HepG2 (cell line): ENCODE measurements around the gene PRKCD. TPM values are rescaled to one million over a fixed set of nuclear protein-coding genes. Genes with fewer than 3 reads are reported as not detected.
A peak's percentile ranks its signal among the peaks of the same experiment; 100 is the strongest.

ENCODE experiments used
- AGO1 ChIP-seq: fragments of 200-400 bp; formaldehyde crosslinking; IDR thresholded peaks from 2 replicates; pipeline ENCODE4 v1.6.1; 2017; ENCODE audit warnings: mild to moderate bottlenecking, low read depth, low read length, moderate library complexity; ENCODE audit not compliant: poor library complexity, severe bottlenecking
- CBX5 ChIP-seq: sonication (generic); formaldehyde crosslinking; IDR thresholded peaks from 2 replicates; pipeline ENCODE4 v1.4.0; 2020; ENCODE audit warnings: missing genetic modification reagents, borderline replicate concordance
- CSRNP2 ChIP-seq: sonication (generic); formaldehyde crosslinking; conservative IDR thresholded peaks from 2 replicates; pipeline ENCODE4 v1.8.0; 2022; ENCODE audit warnings: low read depth, missing genetic modification reagents
- KLF9 ChIP-seq: IDR thresholded peaks from 2 replicates; pipeline ENCODE4 v1.6.1; 2016; ENCODE audit warnings: low read depth
- PAWR ChIP-seq: sonication (generic); formaldehyde crosslinking; IDR thresholded peaks from 2 replicates; pipeline ENCODE4 v1.4.0; 2020; ENCODE audit warnings: missing genetic modification reagents, mild to moderate bottlenecking, borderline replicate concordance
- PITX1 ChIP-seq: sonication (generic); formaldehyde crosslinking; IDR thresholded peaks from 2 replicates; pipeline ENCODE4 v1.5.1; 2020; ENCODE audit warnings: mild to moderate bottlenecking, missing genetic modification reagents
- POLR2G ChIP-seq: fragments of 200-400 bp; formaldehyde crosslinking; IDR thresholded peaks from 2 replicates; pipeline ENCODE4 v1.6.1; 2018; ENCODE audit warnings: mild to moderate bottlenecking, low read depth, low read length, moderate library complexity
- RAD51 ChIP-seq: fragments of 450-650 bp; IDR thresholded peaks from 2 replicates; pipeline ENCODE4 v1.6.1; 2016; ENCODE audit warnings: borderline replicate concordance
- RFXAP ChIP-seq: sonication (generic); formaldehyde crosslinking; IDR thresholded peaks from 2 replicates; pipeline ENCODE4 v1.4.0; 2020; ENCODE audit warnings: missing genetic modification reagents, borderline replicate concordance
- SALL2 ChIP-seq: sonication (generic); formaldehyde crosslinking; IDR thresholded peaks from 2 replicates; pipeline ENCODE4 v1.8.1; 2023; ENCODE audit warnings: mild to moderate bottlenecking, missing genetic modification reagents, inconsistent platforms
- SATB2 ChIP-seq: sonication (generic); formaldehyde crosslinking; IDR thresholded peaks from 2 replicates; pipeline ENCODE4 v1.5.0; 2020; ENCODE audit warnings: missing genetic modification reagents
- TEAD2 ChIP-seq: sonication (generic); formaldehyde crosslinking; IDR thresholded peaks from 2 replicates; pipeline ENCODE4 v1.9.0; 2021; ENCODE audit warnings: missing genetic modification reagents
- THAP11 ChIP-seq: IDR thresholded peaks from 2 replicates; pipeline ENCODE4 v1.6.1; 2016; ENCODE audit warnings: missing biosample characterization, missing genetic modification reagents
- ZBTB4 ChIP-seq: sonication (generic); formaldehyde crosslinking; IDR thresholded peaks from 2 replicates; pipeline ENCODE4 v1.4.0; 2020; ENCODE audit warnings: missing genetic modification reagents, mild to moderate bottlenecking, borderline replicate concordance
- ZC3H13 ChIP-seq: sonication (generic); formaldehyde crosslinking; IDR thresholded peaks from 2 replicates; pipeline ENCODE4 v1.8.1; 2023; ENCODE audit warnings: mild to moderate bottlenecking, missing genetic modification reagents, moderate library complexity
- ZNF264 ChIP-seq: sonication (generic); formaldehyde crosslinking; IDR thresholded peaks from 2 replicates; pipeline ENCODE4 v1.4.0; 2020; ENCODE audit warnings: missing genetic modification reagents
- ZNF430 ChIP-seq: sonication (generic); formaldehyde crosslinking; IDR thresholded peaks from 2 replicates; pipeline ENCODE4 v1.9.0; 2021; ENCODE audit warnings: mild to moderate bottlenecking, missing genetic modification reagents
- ZNF441 ChIP-seq: sonication (generic); formaldehyde crosslinking; IDR thresholded peaks from 2 replicates; pipeline ENCODE4 v1.7.0; 2021; ENCODE audit warnings: missing genetic modification reagents, borderline replicate concordance
- ZNF549 ChIP-seq: sonication (generic); formaldehyde crosslinking; IDR thresholded peaks from 2 replicates; pipeline ENCODE4 v1.5.0; 2020; ENCODE audit warnings: missing genetic modification reagents
- ZNF83 ChIP-seq: sonication (generic); formaldehyde crosslinking; IDR thresholded peaks from 2 replicates; pipeline ENCODE4 v1.4.0; 2020; ENCODE audit warnings: missing genetic modification reagents, mild to moderate bottlenecking, borderline replicate concordance
- polyA plus RNA-seq, 8 experiments: library from polyadenylated mRNA; depleted of rRNA in 3 of 8; stranded (reverse) in 7 of 8; unstranded in 1 of 8; fragments of >200 nt; fragmentation: Illumina TruSeq in 4 of 8; extraction: Trizol in 4 of 8; gene quantifications; 2 replicates each; pipeline versions ENCODE4 v1.2.1 to v1.2.3, GENCODE V29; 2011 to 2016; ENCODE audit warnings: low read depth in 4 of 8, missing spikeins in 1 of 8, mixed read lengths in 1 of 8; ENCODE audit not compliant: insufficient read depth in 1 of 8
- total RNA-seq, 5 experiments: library from RNA; depleted of rRNA; stranded (reverse); fragments of >200 nt; fragmentation: Illumina TruSeq; extraction: Trizol; gene quantifications; 2 replicates each; pipeline ENCODE4 v1.2.3, GENCODE V29; 2016; ENCODE audit warnings: low read depth in 1 of 5
- TF ChIP-seq, protein P1 (sequence below): sonication (generic); formaldehyde crosslinking; IDR thresholded peaks from 2 replicates; pipeline ENCODE4 v1.8.0; 2022; ENCODE audit warnings: mild to moderate bottlenecking, missing genetic modification reagents, borderline replicate concordance
- TF ChIP-seq, protein P2 (sequence below): sonication (generic); formaldehyde crosslinking; IDR thresholded peaks from 2 replicates; pipeline ENCODE4 v1.4.0; 2020; ENCODE audit warnings: missing genetic modification reagents

PRKCD gene
- total and polyA plus RNA-seq, 2 of the 13 experiments (the other 11 are each of a cell fraction or from before 2014, with no cell fraction given) = 1.6 to 40.7 TPM

- TF ChIP-seq ZC3H13 (no peak), RFXAP (CRISPR knock-in tag) (0 out of 2 replicates have a peak, but pooled peaks have one; percentile 60), TEAD2 (no peak), PITX1 (peak; percentile 57; the same call in 1 of the 2 replicates), ZNF549 (CRISPR knock-in tag) (no peak), RAD51 (no peak), PAWR (CRISPR knock-in tag) (no peak), AGO1 (no peak), CSRNP2 (CRISPR knock-in tag) (no peak), ZNF264 (CRISPR knock-in tag) (0 out of 2 replicates have a peak, but pooled peaks have one; percentile 28), ZNF441 (CRISPR knock-in tag) (no peak), SATB2 (CRISPR knock-in tag) (no peak), ZBTB4 (0 out of 2 replicates have a peak, but pooled peaks have one; percentile 19), THAP11 (CRISPR knock-in tag) (peak; percentile 51), KLF9 (CRISPR knock-in tag) (no peak), SALL2 (peak; percentile 85), ZNF83 (CRISPR knock-in tag) (no peak), ZNF430 (CRISPR knock-in tag) (no peak), POLR2G (peak; percentile 58), CBX5 (CRISPR knock-in tag) (peak; percentile 42; the same call in 1 of the 2 replicates)
- TF ChIP-seq, protein P1, sequence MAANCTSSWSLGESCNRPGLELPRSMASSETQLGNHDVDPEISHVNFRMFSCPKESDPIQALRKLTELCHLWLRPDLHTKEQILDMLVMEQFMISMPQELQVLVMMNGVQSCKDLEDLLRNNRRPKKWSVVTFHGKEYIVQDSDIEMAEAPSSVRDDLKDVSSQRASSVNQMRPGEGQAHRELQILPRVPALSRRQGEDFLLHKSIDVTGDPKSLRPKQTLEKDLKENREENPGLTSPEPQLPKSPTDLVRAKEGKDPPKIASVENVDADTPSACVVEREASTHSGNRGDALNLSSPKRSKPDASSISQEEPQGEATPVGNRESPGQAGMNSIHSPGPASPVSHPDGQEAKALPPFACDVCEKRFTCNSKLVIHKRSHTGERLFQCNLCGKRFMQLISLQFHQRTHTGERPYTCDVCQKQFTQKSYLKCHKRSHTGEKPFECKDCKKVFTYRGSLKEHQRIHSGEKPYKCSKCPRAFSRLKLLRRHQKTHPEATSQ = peak; percentile 53; the same call in 1 of the 2 replicates
- TF ChIP-seq, protein P2, sequence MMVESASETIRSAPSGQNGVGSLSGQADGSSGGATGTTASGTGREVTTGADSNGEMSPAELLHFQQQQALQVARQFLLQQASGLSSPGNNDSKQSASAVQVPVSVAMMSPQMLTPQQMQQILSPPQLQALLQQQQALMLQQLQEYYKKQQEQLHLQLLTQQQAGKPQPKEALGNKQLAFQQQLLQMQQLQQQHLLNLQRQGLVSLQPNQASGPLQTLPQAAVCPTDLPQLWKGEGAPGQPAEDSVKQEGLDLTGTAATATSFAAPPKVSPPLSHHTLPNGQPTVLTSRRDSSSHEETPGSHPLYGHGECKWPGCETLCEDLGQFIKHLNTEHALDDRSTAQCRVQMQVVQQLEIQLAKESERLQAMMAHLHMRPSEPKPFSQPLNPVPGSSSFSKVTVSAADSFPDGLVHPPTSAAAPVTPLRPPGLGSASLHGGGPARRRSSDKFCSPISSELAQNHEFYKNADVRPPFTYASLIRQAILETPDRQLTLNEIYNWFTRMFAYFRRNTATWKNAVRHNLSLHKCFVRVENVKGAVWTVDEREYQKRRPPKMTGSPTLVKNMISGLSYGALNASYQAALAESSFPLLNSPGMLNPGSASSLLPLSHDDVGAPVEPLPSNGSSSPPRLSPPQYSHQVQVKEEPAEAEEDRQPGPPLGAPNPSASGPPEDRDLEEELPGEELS = peak; percentile 63
Observed at GRCh38 chr3:53170325-53171063, 9.5 kb downstream of the PRKCD start (continued).
